Breast epithelium (tissue), 3 donors: Measurements from ENCODE around the gene TNS1.

Source experiments
- CTCF ChIP-seq, 3 donors: fragments of 450-650 bp; IDR thresholded peaks; one replicate each; pipeline ENCODE4 v1.5.1; 2016 to 2017; ENCODE audit warnings: antibody characterized with exemption in 3 of 3, mild to moderate bottlenecking in 3 of 3, moderate library complexity in 3 of 3
- POLR2A ChIP-seq: fragments of 450-650 bp; IDR thresholded peaks from one replicate; pipeline ENCODE4 v1.6.1; 2016; ENCODE audit warnings: antibody characterized with exemption, mild to moderate bottlenecking, moderate library complexity
- POLR2AphosphoS5 ChIP-seq, 3 donors: sonication (generic); formaldehyde crosslinking; IDR thresholded peaks; one replicate each; pipeline ENCODE4 v1.6.1; 2017; ENCODE audit warnings: antibody characterized with exemption in 3 of 3

GRCh38 chr2:218039171-218039570 is 36.4 kb upstream of the TNS1 start:
- TF ChIP-seq CTCF (IDR thresholded peaks at IDR 0.05) (no peak), POLR2A (no peak), POLR2AphosphoS5 (IDR thresholded peaks at IDR 0.05) (no peak)
